HG03103 (cell line): ENCODE data around the gene CYP46A1.
A peak's percentile ranks its signal among the peaks of the same experiment; 100 is the strongest.

Experiments used
- ATAC-seq: cut with Tn5 transposase; IDR thresholded peaks from one replicate; pipeline ENCODE4 v1.9.1; 2021; ENCODE audit warnings: low read depth; ENCODE audit not compliant: unreplicated experiment

The CYP46A1 gene

GRCh38 chr14:99672506-99673304 lies 11.4 kb upstream of the CYP46A1 start:
- peak; percentile 79 for ATAC-seq

- no peak for ATAC-seq
Observed at GRCh38 chr14:99673305-99674063, 10.6 kb upstream of the CYP46A1 start.

DNA sequence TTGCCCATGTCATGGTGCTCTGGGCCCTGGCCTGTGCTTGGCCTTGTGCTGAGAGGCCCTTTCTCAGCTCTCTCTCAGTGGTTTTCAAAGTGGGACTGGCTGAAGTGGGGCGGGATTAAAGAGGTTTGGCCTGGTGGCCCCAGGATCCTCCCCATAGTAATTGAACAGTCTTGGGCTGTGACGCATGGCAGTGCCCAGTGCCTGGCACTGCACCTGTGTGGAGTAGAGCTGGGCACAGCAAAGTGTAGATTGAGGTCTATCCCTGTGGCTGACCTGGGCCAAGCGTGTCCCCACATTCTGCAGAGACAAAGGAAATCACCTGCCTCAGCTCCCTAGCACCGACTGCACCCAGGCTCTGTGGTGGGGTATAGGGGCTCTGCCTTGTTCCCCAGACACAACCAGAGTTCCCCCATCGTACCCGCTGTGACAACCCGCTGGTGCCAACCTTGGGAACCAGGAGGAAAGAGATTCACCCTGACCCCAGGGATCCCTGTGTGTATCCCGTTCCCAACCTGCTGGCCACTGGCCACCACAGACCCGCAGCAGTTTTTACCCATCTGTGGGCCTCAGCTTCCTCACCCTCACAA lies 9.9 kb upstream of the CYP46A1 start:
- ATAC-seq: no peak

GRCh38 chr14:99674776-99675381 lies 9.2 kb upstream of the CYP46A1 start:
- ATAC-seq: no peak

DNA sequence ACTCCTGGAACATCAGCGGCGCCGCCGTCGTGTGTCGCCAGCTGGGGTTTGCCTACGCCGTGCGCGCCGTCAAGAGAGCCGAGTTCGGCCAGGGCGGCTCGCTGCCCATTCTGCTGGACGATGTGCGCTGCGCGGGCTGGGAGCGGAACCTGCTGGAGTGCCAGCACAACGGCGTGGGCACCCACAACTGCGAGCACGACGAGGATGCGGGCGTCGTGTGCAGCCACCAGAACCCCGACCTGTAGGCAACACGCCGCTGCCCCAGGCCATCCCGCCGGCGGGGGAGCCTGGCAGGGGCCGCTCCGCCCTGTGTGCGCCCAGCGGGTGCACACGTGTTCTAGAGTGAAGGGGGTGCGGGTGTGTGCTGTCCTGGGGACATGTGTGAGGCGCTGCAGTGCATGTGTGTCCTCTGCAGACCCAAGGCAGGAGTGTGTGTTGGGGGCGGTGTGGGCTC lies 8.7 kb upstream of the CYP46A1 start:
- no peak for ATAC-seq

GRCh38 chr14:99675951-99676350 lies 8.1 kb upstream of the CYP46A1 start:
- ATAC-seq: no peak

DNA sequence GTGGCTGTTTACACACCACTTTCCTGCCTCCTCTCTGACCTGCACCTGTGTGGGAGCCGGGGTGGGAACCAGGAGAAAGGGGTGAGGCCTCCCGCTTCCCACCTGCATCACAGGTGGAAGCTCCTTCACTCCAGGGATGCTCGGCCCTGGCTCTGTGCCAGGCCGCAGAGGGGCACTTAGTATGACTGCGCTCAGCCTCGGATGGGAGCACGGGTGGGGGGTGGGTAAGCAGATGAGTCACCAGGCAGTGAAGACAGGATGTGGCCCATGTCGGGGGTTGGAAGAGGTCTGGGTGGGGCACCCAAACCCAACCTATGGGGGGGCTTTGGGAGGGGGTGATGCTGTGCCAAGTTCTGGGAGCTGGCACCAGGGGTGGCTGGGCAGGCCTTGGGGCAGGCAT lies 7.4 kb upstream of the CYP46A1 start:
- ATAC-seq: no peak

- ATAC-seq: no peak
Observed at GRCh38 chr14:99677231-99678140, 6.6 kb upstream of the CYP46A1 start.

- no peak for ATAC-seq
Observed at GRCh38 chr14:99678198-99678597, 5.9 kb upstream of the CYP46A1 start.

- no peak for ATAC-seq
Observed at GRCh38 chr14:99679111-99679510, 5.0 kb upstream of the CYP46A1 start.

GRCh38 chr14:99679543-99679942 lies 4.6 kb upstream of the CYP46A1 start:
- no peak for ATAC-seq

- no peak for ATAC-seq
Observed at GRCh38 chr14:99679996-99680395, 4.1 kb upstream of the CYP46A1 start.

- ATAC-seq: no peak
Observed at GRCh38 chr14:99681101-99681831, 2.8 kb upstream of the CYP46A1 start.

DNA sequence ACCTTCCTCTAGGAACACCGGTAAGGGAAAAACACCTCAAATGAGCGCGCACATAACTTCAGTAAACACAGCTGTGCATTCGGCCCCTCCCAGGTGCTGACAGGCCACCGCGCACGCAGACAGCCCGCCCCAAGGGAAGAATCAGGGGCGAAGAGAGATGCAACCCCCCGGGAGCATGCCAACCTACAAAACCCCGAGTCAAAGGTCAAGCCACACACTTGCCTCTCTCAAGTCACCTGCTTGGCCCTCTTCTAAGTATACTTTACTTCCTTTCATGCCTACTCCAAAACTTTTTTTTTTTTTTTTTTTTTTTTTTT lies 2.3 kb upstream of the CYP46A1 start:
- ATAC-seq: no peak

DNA sequence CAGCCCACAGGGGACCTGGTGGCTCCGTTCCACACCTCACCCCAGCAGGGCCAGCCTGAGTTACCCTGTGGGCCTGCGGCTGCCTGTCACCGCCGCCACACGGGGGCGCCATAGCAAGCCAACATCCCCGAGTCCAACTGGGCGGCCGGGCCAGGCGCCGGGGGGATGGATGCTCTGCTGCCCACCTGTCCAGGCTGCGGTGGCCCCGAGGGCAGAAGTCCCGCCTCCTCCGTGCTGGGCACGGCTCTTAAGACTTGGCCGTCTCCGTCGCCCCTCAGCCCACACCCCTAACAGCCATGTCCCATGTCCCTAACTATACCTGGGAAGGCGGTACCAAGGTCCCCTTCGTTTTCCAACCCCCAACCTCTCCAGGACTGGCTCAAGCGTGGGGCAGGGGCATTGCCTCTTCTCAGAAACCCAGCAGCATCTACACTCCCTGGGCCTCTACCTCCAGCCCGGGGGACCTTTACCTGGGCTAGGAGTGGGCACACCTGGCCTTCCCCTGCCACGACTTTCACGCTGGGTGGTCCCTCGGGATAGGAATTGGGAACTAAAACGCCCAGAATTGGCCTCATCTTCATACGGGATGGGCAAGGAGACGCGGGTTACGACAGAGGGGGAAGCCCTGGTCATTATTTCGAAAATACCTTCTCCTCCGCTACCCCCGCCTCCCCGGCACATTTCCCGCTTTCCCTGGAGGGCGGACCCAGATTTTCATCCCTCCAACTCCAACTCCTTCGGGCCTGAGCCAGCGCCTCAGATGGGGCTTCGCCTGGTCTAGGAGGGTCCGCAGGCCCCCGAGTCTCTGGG lies 1.1 kb upstream of the CYP46A1 start:
- peak; percentile 32 for ATAC-seq

DNA sequence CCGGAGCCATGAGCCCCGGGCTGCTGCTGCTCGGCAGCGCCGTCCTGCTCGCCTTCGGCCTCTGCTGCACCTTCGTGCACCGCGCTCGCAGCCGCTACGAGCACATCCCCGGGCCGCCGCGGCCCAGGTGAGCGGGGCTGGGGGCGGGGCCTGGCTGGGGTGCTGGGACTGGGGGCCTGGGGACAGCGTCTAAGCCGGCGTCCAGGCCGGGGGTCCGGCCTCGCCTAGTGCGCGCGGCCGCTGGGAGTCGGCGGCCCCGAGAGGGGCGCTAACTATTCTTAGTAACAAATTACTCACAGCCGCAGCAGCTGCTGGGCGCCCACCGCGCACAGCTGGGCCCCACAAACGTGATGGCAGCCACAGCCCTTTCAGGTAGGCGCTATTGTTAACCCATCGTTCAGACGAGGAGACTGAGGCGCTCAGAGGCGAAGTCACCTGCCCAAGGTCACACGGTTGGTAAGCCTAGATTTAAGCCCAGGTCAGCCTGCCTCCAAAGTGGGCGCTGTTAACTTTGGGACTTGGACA lies 374 bp downstream of the CYP46A1 start:
- peak; percentile 13 for ATAC-seq

DNA sequence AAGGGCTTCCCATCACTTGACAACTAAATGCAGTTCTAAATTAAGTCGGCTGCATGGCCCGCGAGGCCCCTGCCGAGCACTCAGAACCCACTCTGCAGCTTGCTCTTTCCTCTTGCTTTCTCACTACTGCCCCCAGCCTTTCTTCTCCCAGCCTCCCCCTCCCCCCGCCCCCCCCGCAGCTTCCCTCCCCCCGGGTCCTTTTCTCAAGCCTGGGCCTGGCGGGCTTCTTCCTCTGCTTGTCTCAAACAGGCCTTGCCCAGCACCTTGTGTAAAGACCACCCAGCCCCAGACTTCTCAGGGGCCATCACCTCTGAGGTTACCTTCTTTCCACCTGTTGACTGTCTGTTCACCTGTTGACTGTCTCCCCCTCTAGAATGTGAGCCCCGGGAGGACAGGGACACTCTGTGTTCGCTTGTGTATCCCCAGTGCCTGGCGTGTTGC lies 1.1 kb downstream of the CYP46A1 start:
- ATAC-seq: no peak

- no peak for ATAC-seq
Observed at GRCh38 chr14:99685596-99685995, 1.5 kb downstream of the CYP46A1 start.
